Activated naive CD8-positive, alpha-beta T cell treated with anti-CD3 and anti-CD28 coated beads, Interleukin-2, amount 10 ng/mL, durations not matched to agents 7 days and 5 days (primary cell): Measurements from ENCODE around the gene ADIPOQ. TPM values are rescaled to one million over a fixed set of nuclear protein-coding genes. Genes with fewer than 3 reads are reported as not detected.
"Not testable (repeated sequence)": the region's sequence is repeated elsewhere in the genome, so short reads cannot be mapped to it uniquely, and the experiment has no call there.

Source experiments
- ATAC-seq: fragments of 150-1000 bp; cut with Tn5 transposase; one replicate; pipeline ENCODE4 v1.10.0; 2021; ENCODE audit warnings: low read depth, moderate library complexity
- POLR2A ChIA-PET: fragments of 350-600 bp; sonication (Branson Sonifier 250); formaldehyde crosslinking; loops from one replicate; lab custom pipeline; 2021; ENCODE audit warnings: antibody characterized with exemption; lab: Charles Lee
- DNase-seq: peaks from one replicate; pipeline ENCODE4 v3.0.0; 2021
- H3K27ac Mint-ChIP-seq: one replicate; pipeline ENCODE4 v1.8.0; 2022; ENCODE audit warnings: mild to moderate bottlenecking, mixed read lengths
- H3K27me3 Mint-ChIP-seq: one replicate; pipeline ENCODE4 v1.8.0; 2022; ENCODE audit warnings: mild to moderate bottlenecking, moderate library complexity, mixed read lengths
- H3K36me3 Mint-ChIP-seq: one replicate; pipeline ENCODE4 v1.8.0; 2021; ENCODE audit warnings: mild to moderate bottlenecking, mixed read lengths
- H3K4me1 Mint-ChIP-seq: one replicate; pipeline ENCODE4 v1.8.0; 2021; ENCODE audit warnings: mixed read lengths
- H3K4me3 Mint-ChIP-seq: one replicate; pipeline ENCODE4 v1.8.0; 2022; ENCODE audit warnings: mild to moderate bottlenecking, moderate library complexity, mixed read lengths
- H3K9me3 Mint-ChIP-seq: one replicate; pipeline ENCODE4 v1.8.0; 2021; ENCODE audit warnings: mixed read lengths
- total RNA-seq, 2 experiments: library from RNA; stranded (reverse); gene quantifications; one replicate each; pipeline ENCODE4 v1.2.3, GENCODE V29; 2021

ADIPOQ gene
- total RNA-seq, 2 experiments from 2014 or later, result not detected

DNA sequence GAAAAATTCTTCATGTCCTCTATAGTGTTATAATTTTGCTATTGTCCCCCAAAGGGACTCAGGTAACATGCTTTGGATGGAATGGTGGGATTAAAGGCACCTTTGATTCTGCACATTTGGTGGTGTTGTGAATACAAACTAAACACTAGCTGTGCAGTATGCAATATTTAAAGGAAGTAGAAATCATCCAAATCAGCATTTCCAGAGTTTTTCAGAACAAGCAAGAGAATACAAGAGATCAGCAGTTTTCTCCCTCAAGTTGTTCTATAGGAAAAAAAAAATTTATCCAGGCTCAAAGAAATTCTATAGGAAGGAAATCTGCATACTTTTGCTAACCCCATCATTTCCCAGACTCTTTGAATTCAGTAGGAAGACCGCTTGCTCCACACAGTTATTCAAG is 10.2 kb upstream of the ADIPOQ start:
- Mint-ChIP-seq H3K4me1 (peaks cover 7% of the 10 kb centered on the region), H3K4me3 (no peak overlapping the region), H3K36me3 (no peaks in the 10 kb centered on the region), H3K27me3 (peaks cover 70% of the 10 kb centered on the region), H3K27ac (no peak overlapping the region), H3K9me3 (no peaks in the 10 kb centered on the region)
- ATAC-seq (no peak), DNase-seq (no peak)
- POLR2A ChIA-PET, result no interaction called here

DNA sequence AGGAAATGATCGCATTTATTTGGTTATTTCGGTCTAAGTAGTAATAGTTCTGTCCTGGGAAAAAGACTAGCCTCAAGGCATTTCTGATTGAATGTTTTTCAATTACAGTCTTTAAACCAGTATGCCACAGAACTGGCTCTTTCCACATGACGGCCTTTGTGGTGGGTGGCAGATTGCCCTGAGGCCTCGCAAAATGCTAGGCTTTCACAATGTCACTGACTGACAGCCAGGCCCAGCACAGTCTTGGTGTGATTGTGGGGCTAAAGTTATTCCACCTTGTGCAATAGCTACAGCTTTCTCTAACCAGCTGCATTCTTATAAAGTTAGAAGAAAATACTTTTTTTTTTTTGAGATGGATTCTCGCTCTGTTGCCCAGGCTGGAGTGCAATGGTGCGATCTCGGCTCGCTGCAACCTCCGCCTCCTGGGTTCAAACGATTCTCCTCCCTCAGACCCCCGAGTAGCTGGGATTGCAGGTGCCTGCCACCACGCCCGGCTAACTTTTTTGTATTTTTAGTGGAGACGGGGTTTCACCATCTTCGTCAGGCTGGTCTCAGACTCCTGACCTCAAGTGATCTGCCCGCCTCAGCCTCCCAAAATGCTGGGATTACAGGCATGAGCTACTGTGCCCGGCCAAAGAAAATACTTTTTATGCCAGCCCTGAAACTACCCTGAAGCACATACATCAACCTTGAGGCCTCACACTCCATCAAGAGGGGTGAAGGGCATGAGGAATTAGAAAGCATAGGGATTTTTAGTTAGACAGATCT is 2.5 kb upstream of the ADIPOQ start:
- DNase-seq, result no peak
- POLR2A ChIA-PET, result no interaction called here
- no peak for ATAC-seq
- Mint-ChIP-seq H3K4me3 (no peak overlapping the region), H3K27me3 (peaks cover 18% of the 10 kb centered on the region), H3K9me3 (no peaks in the 10 kb centered on the region), H3K27ac (no peak overlapping the region), H3K36me3 (no peaks in the 10 kb centered on the region), H3K4me1 (no peaks in the 10 kb centered on the region)

DNA sequence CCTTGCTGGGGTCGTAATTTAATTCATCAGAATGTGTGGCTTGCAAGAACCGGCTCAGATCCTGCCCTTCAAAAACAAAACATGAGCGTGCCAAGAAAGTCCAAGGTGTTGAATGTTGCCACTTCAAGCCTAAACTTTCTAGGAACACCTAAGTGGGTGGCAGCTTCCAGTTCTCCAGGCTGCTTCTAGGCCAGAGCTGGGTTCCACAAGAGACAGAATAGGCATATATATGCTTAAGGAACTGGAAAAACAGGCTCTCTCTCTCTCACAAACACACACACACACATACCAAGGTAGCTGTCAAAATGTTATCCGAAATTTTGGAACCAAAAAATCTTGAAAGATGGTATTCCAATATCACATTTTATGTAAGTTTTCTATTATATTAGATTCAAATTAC is 890 bp upstream of the ADIPOQ start:
- H3K27me3 Mint-ChIP-seq, result peaks cover 19% of the 10 kb centered on the region
- H3K9me3 Mint-ChIP-seq, result no peaks in the 10 kb centered on the region
- no peak overlapping the region for H3K27ac Mint-ChIP-seq
- no peaks in the 10 kb centered on the region for H3K36me3 Mint-ChIP-seq
- POLR2A ChIA-PET, result no interaction called here
- no peak for ATAC-seq
- H3K4me1 Mint-ChIP-seq, result no peaks in the 10 kb centered on the region
- DNase-seq, result no peak
- H3K4me3 Mint-ChIP-seq, result no peak overlapping the region

DNA sequence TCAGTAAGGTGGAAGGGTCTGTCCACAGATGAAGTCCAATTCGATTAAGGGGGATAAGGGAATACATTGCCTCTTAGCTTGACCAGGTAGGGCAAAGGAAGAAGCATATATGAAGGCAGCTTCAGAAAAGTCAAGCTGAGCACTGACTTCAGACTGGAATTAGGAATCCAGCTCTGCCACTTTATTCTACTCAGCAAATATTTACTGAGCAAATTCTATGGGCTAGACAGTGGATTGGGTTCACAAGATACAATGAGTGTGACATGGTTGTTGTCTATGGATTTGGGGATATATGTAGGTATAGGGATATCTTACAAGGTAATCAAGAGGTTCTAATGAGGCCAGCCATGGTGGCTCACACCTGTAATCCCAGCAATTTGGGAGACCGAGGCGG is 526 bp downstream of the ADIPOQ start:
- Mint-ChIP-seq H3K4me1 (no peaks in the 10 kb centered on the region), H3K27ac (no peak overlapping the region), H3K36me3 (no peaks in the 10 kb centered on the region), H3K4me3 (no peak overlapping the region), H3K27me3 (peaks cover 19% of the 10 kb centered on the region), H3K9me3 (no peaks in the 10 kb centered on the region)
- no peak for DNase-seq
- no peak for ATAC-seq
- POLR2A ChIA-PET, result no interaction called here

DNA sequence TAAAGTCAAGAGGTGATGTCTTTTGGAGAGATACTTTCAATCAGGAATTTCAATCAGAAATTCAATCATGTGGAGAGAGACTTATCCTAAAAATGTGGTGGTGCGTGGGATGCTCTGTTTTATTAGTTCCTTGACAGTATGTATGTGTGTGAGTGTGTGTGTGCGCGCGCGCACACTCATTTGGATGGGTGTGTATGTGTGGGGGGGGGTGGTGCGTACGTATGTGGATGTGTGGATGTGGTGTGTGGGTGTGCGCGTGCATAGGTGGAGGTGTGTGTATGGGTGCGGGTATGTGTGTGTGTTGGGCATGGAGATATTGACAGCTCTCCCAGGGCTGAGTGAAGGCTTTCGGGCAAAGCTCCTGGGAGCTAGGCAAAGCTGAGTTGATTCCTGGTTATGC is 2.4 kb downstream of the ADIPOQ start:
- H3K36me3 Mint-ChIP-seq, result no peaks in the 10 kb centered on the region
- no peak overlapping the region for H3K27ac Mint-ChIP-seq
- no peak overlapping the region for H3K4me3 Mint-ChIP-seq
- peaks cover 3% of the 10 kb centered on the region for H3K4me1 Mint-ChIP-seq
- ATAC-seq (no peak), DNase-seq (no peak)
- peaks cover 13% of the 10 kb centered on the region for H3K27me3 Mint-ChIP-seq
- H3K9me3 Mint-ChIP-seq, result no peaks in the 10 kb centered on the region
- POLR2A ChIA-PET, result interaction anchor here (0.7 kb wide), 1 partner anchor 27 kb away, joined by 3 read pairs; no protein-coding TSS in a partner anchor

DNA sequence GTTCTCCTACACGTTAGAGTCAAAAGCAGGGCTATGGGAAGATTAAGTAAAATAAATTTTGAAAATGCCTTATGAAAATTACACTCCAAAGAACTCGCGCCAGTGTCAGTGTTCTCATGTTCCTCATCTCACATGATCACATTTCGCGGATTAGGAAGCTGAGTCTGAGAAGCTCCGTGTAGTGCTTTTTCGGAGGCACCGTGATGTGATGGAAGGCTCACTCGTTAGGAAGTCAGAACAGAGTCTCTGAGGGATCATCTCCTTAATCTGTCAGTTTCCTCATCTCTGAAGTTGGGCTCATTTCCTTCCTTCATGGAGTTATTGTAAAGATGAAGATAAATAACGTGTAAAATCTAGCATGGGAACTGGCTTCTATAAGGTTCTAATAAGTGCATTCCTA is 3.2 kb downstream of the ADIPOQ start:
- H3K4me3 Mint-ChIP-seq, result no peak overlapping the region
- no peaks in the 10 kb centered on the region for H3K36me3 Mint-ChIP-seq
- POLR2A ChIA-PET, result interaction anchor here (0.7 kb wide), 1 partner anchor 64 kb away, joined by 3 read pairs; no protein-coding TSS in a partner anchor
- H3K27me3 Mint-ChIP-seq, result peaks cover 13% of the 10 kb centered on the region
- no peaks in the 10 kb centered on the region for H3K9me3 Mint-ChIP-seq
- ATAC-seq, result no peak
- no peak for DNase-seq
- H3K4me1 Mint-ChIP-seq, result peaks cover 3% of the 10 kb centered on the region
- no peak overlapping the region for H3K27ac Mint-ChIP-seq

DNA sequence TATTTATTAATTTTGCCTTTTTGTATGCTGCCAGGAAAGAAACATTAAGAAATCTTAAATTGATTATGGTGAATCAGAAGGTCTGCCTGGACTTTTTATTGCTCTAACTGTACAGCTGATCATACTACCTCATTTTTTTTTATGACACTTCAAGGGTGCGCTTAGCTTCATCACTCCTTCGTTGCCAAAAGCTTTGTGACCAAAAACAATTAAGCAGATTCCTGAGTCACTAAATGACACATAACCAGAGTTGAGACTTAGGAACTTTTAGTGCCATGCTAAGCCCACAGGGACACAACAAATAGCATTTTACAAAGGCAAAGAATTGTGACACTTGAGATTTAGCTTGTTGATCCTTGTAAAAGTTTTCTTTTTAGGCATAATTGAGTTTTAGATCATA is 4.9 kb downstream of the ADIPOQ start:
- Mint-ChIP-seq H3K4me3 (no peak overlapping the region), H3K27ac (no peak overlapping the region), H3K4me1 (peaks cover 8% of the 10 kb centered on the region), H3K9me3 (no peaks in the 10 kb centered on the region), H3K36me3 (no peaks in the 10 kb centered on the region), H3K27me3 (peaks cover 13% of the 10 kb centered on the region)
- no peak for ATAC-seq
- POLR2A ChIA-PET, result no interaction called here
- DNase-seq, result no peak

DNA sequence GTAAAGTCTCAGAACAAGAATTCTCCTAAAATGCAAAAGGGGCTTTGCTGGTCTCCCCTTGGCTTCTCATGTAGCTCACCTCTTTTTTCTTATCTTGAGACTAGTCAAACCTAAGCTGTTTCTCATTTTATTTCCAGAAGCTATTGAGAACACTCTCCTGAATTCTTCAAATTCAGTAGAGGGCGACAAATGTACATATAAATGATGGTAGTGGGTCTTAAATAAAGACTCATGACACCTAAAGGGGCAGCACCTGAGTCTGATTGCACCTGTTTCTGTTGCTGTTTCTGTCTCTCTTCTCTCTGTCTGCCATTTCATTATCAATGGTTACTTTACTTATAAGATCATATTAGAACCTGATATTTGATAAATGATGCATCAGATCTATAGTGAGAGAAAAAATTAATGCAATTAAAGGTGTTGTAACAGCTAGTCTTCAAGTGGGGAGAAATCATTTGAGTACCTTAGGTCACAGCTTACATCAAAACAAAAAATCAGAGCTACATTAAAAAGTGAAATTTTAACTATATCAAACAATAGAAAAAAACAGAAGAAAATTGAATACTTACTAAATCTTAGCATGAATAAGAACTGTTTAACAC is 7.0 kb downstream of the ADIPOQ start:
- DNase-seq, result no peak
- POLR2A ChIA-PET, result interaction anchor here (0.6 to 1.9 kb wide), 7 partner anchors 22 to 316 kb away, joined by 3 to 9 read pairs (median 4); no protein-coding TSS in a partner anchor
- Mint-ChIP-seq H3K4me1 (peaks cover 10% of the 10 kb centered on the region), H3K27me3 (peaks cover 10% of the 10 kb centered on the region), H3K4me3 (no peak overlapping the region), H3K9me3 (peaks cover 4% of the 10 kb centered on the region), H3K36me3 (peaks cover 3% of the 10 kb centered on the region), H3K27ac (peak overlapping the region; percentile 42)
- peak; percentile 91 for ATAC-seq

DNA sequence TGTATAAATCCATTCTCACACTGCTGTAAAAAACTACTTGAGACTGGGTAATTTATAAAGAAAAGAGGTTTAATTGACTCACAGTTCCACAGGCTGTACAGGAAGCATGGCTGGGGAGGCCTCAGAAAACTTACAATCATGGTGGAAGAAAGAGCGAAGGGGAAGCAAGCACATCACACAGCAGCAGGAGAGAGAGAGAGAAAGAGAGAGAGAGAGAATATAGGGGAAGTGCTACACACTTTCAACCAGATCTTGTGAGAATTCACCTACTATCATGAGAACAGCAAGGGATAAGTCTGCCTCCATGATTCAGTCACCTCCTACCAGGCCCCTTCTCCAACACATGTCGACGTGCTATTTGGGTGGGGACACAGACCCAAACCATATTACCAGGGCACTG is 9.3 kb downstream of the ADIPOQ start:
- H3K9me3 Mint-ChIP-seq, POLR2A ChIA-PET, H3K4me3 Mint-ChIP-seq, H3K4me1 Mint-ChIP-seq, DNase-seq, ATAC-seq, H3K27me3 Mint-ChIP-seq, H3K36me3 Mint-ChIP-seq: not testable (repeated sequence)
- peak overlapping the region; percentile 5 for H3K27ac Mint-ChIP-seq

DNA sequence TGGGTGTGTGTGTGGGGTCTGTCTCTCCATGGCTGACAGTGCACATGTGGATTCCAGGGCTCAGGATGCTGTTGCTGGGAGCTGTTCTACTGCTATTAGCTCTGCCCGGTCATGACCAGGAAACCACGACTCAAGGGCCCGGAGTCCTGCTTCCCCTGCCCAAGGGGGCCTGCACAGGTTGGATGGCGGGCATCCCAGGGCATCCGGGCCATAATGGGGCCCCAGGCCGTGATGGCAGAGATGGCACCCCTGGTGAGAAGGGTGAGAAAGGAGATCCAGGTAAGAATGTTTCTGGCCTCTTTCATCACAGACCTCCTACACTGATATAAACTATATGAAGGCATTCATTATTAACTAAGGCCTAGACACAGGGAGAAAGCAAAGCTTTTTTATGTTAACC is 10.5 kb downstream of the ADIPOQ start:
- peaks cover 3% of the 10 kb centered on the region for H3K36me3 Mint-ChIP-seq
- no peak overlapping the region for H3K4me3 Mint-ChIP-seq
- no peak for DNase-seq
- H3K9me3 Mint-ChIP-seq, result peaks cover 4% of the 10 kb centered on the region
- no peak for ATAC-seq
- H3K4me1 Mint-ChIP-seq, result peaks cover 10% of the 10 kb centered on the region
- POLR2A ChIA-PET, result no interaction called here
- H3K27ac Mint-ChIP-seq, result no peak overlapping the region
- H3K27me3 Mint-ChIP-seq, result peaks cover under 1% of the 10 kb centered on the region

DNA sequence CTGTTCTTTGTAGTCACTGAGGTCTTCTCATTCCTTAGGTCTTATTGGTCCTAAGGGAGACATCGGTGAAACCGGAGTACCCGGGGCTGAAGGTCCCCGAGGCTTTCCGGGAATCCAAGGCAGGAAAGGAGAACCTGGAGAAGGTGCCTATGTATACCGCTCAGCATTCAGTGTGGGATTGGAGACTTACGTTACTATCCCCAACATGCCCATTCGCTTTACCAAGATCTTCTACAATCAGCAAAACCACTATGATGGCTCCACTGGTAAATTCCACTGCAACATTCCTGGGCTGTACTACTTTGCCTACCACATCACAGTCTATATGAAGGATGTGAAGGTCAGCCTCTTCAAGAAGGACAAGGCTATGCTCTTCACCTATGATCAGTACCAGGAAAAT is 11.6 kb downstream of the ADIPOQ start:
- Mint-ChIP-seq H3K27me3 (no peaks in the 10 kb centered on the region), H3K4me3 (no peak overlapping the region), H3K4me1 (peaks cover 10% of the 10 kb centered on the region), H3K27ac (no peak overlapping the region), H3K36me3 (peaks cover 4% of the 10 kb centered on the region), H3K9me3 (peaks cover 6% of the 10 kb centered on the region)
- DNase-seq, result no peak
- ATAC-seq, result no peak
- POLR2A ChIA-PET, result no interaction called here

DNA sequence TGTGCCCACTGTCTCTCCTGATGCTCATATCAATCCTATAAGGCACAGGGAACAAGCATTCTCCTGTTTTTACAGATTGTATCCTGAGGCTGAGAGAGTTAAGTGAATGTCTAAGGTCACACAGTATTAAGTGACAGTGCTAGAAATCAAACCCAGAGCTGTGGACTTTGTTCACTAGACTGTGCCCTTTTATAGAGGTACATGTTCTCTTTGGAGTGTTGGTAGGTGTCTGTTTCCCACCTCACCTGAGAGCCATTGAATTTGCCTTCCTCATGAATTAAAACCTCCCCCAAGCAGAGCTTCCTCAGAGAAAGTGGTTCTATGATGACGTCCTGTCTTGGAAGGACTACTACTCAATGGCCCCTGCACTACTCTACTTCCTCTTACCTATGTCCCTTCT is 12.4 kb downstream of the ADIPOQ start:
- H3K4me1 Mint-ChIP-seq, result peaks cover 7% of the 10 kb centered on the region
- peaks cover 4% of the 10 kb centered on the region for H3K36me3 Mint-ChIP-seq
- ATAC-seq (no peak), DNase-seq (no peak)
- H3K27me3 Mint-ChIP-seq, result no peaks in the 10 kb centered on the region
- H3K9me3 Mint-ChIP-seq, result peaks cover 10% of the 10 kb centered on the region
- POLR2A ChIA-PET, result no interaction called here
- no peak overlapping the region for H3K27ac Mint-ChIP-seq
- H3K4me3 Mint-ChIP-seq, result no peak overlapping the region

DNA sequence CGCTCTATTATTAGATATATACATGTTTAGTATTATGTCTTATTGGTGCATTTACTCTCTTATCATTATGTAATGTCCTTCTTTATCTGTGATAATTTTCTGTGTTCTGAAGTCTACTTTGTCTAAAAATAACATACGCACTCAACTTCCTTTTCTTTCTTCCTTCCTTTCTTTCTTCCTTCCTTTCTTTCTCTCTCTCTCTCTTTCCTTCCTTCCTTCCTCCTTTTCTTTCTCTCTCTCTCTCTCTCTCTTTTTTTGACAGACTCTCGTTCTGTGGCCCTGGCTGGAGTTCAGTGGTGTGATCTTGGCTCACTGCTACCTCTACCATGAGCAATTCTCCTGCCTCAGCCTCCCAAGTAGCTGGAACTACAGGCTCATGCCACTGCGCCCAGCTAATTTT is 15.2 kb downstream of the ADIPOQ start:
- Mint-ChIP-seq H3K27ac (no peak overlapping the region), H3K27me3 (no peaks in the 10 kb centered on the region), H3K4me1 (peaks cover 6% of the 10 kb centered on the region), H3K36me3 (peaks cover 4% of the 10 kb centered on the region), H3K9me3 (peaks cover 11% of the 10 kb centered on the region), H3K4me3 (no peak overlapping the region)
- ATAC-seq (no peak), DNase-seq (no peak)
- POLR2A ChIA-PET, result no interaction called here

DNA sequence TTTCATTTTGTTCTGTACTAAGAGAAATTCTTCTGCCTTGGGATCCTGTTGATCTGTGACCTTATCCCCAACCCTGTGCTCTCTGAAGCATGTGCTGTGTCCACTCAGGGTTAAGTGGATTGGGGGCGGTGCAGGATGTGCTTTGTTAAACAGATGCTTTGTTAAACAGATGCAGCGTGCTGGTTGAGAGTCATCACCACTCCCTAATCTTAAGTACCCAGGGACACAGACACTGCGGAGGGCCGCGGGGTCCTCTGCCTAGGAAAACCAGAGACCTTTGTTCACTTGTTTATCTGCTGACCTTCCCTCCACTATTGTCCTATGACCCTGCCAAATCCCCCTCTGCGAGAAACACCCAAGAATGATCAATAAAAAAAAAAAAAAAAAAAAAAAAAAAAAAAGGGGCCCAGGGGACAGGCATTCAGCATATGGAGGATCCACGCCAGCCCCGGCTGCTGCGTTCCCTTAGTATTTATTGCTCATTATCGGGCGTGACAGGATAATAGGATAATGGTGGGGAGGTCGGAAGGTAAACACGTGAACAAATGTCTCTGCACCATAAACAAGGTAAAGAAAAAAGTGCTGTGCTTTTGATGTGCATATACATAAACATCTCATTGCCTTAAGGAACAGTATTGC is 22.8 kb downstream of the ADIPOQ start:
- H3K9me3 Mint-ChIP-seq, ATAC-seq, H3K36me3 Mint-ChIP-seq, H3K27ac Mint-ChIP-seq, H3K27me3 Mint-ChIP-seq, POLR2A ChIA-PET, DNase-seq, H3K4me1 Mint-ChIP-seq, H3K4me3 Mint-ChIP-seq: not testable (repeated sequence)
